Cardiac septum (tissue), 1 donor: ENCODE results near the gene CXXC5. TPM values are rescaled to one million over a fixed set of nuclear protein-coding genes. Genes with fewer than 3 reads are reported as not detected.

Experiments
- DNase-seq: peaks from one replicate; pipeline ENCODE4 v3.0.0-alpha.2; 2020; ENCODE audit warnings: low spot score
- intact Hi-C: fragments of 100-400 bp; cut with DNase I; formaldehyde crosslinking; loops from one replicate; pipeline ENCODE4 v1.14.0; 2022
- total RNA-seq: library from RNA; stranded (reverse); fragmentation: NEBNext Ultra II Directional; extraction: Animal tissue kit (Norgen Biotek cat#: 25700); gene quantifications from one replicate; pipeline ENCODE4 v1.2.1, GENCODE V29; 2021
- donor health status: DM: no; HTN: no; CAD: no.

The CXXC5 gene
- total RNA-seq, 1 donor from 2014 or later = 49.3 TPM

- intact Hi-C loops = no loop called here
- DNase-seq = no peak
Observed at GRCh38 chr5:139675825-139676224, 27.7 kb downstream of the CXXC5 start.

GRCh38 chr5:139676406-139676805 is 28.3 kb downstream of the CXXC5 start:
- intact Hi-C loops = no loop called here
- no peak for DNase-seq

GRCh38 chr5:139676951-139677735 is 29.0 kb downstream of the CXXC5 start:
- intact Hi-C loops = no loop called here
- no peak for DNase-seq

GRCh38 chr5:139677736-139678613 is 29.8 kb downstream of the CXXC5 start:
- no peak for DNase-seq
- intact Hi-C loops = no loop called here

GRCh38 chr5:139678751-139679750 is 30.9 kb downstream of the CXXC5 start:
- DNase-seq = no peak
- intact Hi-C loops = no loop called here

GRCh38 chr5:139680368-139681111 is 32.4 kb downstream of the CXXC5 start:
- intact Hi-C loops = no loop called here
- no peak for DNase-seq

GRCh38 chr5:139681112-139681458 is 32.9 kb downstream of the CXXC5 start:
- intact Hi-C loops = no loop called here

GRCh38 chr5:139681466-139681865 is 33.3 kb downstream of the CXXC5 start:
- intact Hi-C loops = no loop called here
- no peak for DNase-seq

More at GRCh38 chr5:139681112-139681458, 32.9 kb downstream of the CXXC5 start:
- DNase-seq = no peak

- DNase-seq = no peak
- intact Hi-C loops = no loop called here
Observed at GRCh38 chr5:139682016-139682975, 34.1 kb downstream of the CXXC5 start.

GRCh38 chr5:139683295-139684271 is 35.4 kb downstream of the CXXC5 start:
- DNase-seq = no peak
- intact Hi-C loops = no loop called here

- intact Hi-C loops = no loop called here
- no peak for DNase-seq
Observed at GRCh38 chr5:139684350-139684880, 36.3 kb downstream of the CXXC5 start.

- intact Hi-C loops = loop anchor here (5.0 kb wide), 1 partner anchor 33 kb away; no protein-coding TSS in a partner anchor
- DNase-seq = no peak
Observed at GRCh38 chr5:139684881-139685749, 37.0 kb downstream of the CXXC5 start.

GRCh38 chr5:139685886-139686285 is 37.7 kb downstream of the CXXC5 start:
- no peak for DNase-seq
- intact Hi-C loops = loop anchor here (5.0 kb wide), 1 partner anchor 34 kb away; no protein-coding TSS in a partner anchor

GRCh38 chr5:139686356-139686705 is 38.2 kb downstream of the CXXC5 start:
- no peak for DNase-seq
- intact Hi-C loops = loop anchor here (5.0 kb wide), 1 partner anchor 34 kb away; no protein-coding TSS in a partner anchor

- intact Hi-C loops = loop anchor here (5.0 kb wide), 1 partner anchor 35 kb away; no protein-coding TSS in a partner anchor
- DNase-seq = no peak
Observed at GRCh38 chr5:139686706-139687441, 38.7 kb downstream of the CXXC5 start.
